Daoy (cell line): ENCODE results near the gene LRRC15. TPM values are rescaled to one million over a fixed set of nuclear protein-coding genes. Genes with fewer than 3 reads are reported as not detected.
A peak's percentile ranks its signal among the peaks of the same experiment; 100 is the strongest.

Source experiments
- DNase-seq: peaks from one replicate; pipeline ENCODE4 v3.0.0-alpha.2; 2015; ENCODE audit warnings: low read depth
- total RNA-seq: library from RNA; depleted of rRNA; stranded (reverse); fragments of >200 nt; shearing (Covaris generic); gene quantifications from 2 replicates; pipeline ENCODE4 v1.2.3, GENCODE V29; 2014

Gene LRRC15
- total RNA-seq, 1 experiment from 2014 or later = 2.9 TPM

GRCh38 chr3:194336601-194337355, 32.8 kb downstream of the LRRC15 start:
- no peak for DNase-seq

GRCh38 chr3:194333981-194334320, 35.6 kb downstream of the LRRC15 start:
- no peak for DNase-seq

- DNase-seq = peak; percentile 91
Measured at GRCh38 chr3:194333212-194333980, 36.1 kb downstream of the LRRC15 start.

- no peak for DNase-seq
Measured at GRCh38 chr3:194332858-194333211, 36.7 kb downstream of the LRRC15 start.

DNA sequence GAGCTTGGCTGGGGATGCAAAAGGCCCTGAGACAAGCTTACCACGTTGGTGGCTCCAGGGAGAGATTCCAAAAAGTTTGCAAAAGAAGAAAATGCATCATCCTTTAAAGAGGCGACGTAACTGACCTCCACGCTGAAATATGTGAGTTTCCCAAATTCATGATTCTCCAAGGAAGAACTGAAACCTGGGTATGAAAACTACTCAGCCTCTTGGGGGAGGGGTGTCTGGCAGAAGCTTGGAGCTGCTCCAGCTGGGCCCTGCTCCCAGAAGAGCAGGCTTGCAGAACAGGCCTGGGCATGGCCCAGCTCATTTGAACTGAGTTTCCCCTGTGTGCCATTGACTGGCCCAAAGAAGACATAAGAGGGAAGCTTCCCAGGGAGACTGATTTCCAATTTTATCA, 39.0 kb downstream of the LRRC15 start:
- DNase-seq = no peak

DNA sequence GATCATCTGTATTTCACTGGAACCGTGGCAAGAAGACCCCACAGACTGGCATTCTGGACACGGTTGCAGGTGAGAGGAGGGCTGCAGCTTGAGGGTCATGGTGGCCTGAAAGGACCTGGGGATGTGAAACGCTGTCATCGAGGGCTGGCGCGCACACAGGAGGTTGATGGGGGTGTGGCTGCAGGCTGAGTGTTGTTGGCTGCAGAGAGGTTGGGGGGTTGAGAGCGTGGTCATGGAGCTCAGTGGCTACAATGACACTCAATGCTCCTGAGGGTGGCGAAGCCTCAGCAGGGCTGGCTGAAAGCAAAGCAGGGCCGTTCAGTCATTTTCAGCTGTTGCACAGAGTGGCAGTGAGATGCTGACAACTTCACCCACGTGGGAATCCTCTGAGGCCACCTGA, 39.4 kb downstream of the LRRC15 start:
- DNase-seq = no peak

DNA sequence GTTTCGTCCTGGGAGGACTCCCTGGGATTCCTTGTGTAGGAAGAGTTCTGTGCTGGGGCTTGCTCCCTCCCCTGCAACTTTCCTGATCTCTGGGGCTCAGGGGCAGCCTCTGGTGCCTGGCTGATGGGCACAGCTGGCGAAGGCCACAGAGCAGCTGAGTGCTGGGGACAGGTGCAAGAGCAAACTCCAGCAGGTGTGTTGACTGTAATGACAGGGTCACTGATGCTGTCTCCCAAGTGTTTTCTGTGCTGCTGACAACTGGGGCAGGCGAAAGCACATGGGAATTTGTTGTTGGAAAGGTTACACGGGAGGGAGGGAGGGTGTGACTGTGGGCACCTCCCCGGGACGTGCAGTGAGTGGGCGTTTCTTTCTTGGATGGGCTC, 40.0 kb downstream of the LRRC15 start:
- no peak for DNase-seq

DNA sequence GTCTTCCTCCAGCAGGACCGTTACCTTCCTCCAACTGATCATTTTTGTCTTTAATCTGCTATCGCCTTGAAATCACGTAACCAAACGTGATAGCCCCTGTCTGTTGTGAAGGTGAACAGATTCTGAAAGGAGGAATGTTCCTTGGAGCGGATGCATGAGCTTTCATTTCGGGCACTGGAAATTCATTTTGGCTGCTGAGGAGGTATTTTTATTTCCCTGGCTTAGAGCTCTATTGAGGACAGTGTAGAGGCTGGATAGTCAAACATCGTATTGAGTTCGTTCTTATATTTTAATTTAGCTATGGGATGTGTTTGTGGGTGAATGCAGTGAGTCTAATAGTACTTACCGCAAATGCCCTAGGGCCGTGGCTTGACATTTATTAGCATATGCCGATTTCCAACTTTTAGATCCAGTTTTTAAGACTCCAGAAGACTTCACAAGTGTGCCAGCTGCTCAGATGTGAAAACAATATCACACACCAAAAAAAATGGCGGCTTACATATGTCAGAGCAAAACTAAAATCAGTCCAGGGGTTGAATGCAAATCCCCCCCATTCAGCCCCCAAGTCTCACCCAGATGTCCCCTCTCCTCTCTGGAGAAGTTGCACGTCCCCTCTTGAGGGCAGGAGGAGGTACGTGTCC, 40.5 kb downstream of the LRRC15 start:
- no peak for DNase-seq

GRCh38 chr3:194328053-194328657, 41.4 kb downstream of the LRRC15 start:
- DNase-seq = peak; percentile 47

- DNase-seq = no peak
Measured at GRCh38 chr3:194327218-194328052, 42.1 kb downstream of the LRRC15 start.

- DNase-seq = no peak
Measured at GRCh38 chr3:194326968-194327217, 42.6 kb downstream of the LRRC15 start.

DNA sequence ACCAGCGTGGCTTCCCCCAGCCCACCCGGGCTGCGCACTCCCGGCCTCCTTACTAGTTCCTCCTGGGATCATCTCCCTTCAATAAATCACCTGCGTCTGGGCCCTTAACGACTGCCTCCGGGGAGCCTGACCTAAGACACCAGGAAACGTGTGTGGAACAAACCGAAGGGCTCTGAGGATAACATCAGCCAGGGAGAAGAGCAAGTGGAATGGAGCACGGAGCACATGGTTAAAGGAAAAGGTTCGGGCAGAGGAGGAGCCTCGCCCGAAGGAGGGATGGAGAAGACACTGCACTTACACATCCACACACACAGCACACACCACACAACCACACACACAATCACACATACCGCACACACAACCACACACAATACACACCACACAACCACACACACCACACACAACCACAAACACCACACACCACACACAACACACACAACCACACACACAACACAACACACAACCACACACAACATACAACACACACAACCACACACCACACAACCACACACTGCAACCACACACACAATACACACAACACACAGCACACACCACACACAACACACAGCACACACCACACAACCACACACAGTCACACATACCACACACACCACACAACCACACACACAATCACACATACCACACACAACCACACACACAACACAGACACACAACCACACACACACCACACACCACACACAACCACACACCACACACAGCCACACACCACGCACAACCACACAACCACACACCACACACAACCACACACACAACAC, 43.2 kb downstream of the LRRC15 start:
- DNase-seq = no peak

GRCh38 chr3:194325424-194326153, 44.0 kb downstream of the LRRC15 start:
- DNase-seq = no peak

DNA sequence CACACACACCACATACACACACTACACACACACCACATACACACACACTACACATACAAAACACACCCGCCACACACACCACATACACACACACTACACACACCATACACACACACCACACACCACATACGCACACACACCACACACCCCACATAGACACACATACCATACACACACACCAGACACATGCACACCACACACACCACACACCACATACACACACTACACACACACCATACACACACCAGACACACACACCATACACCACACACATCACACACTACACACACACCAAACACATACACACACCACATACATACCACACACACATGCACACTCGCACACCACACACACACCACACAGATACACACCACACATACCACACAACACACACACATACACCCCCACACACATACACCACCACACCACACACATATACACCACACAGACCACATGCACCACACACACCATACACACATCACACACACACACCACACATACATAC, 44.7 kb downstream of the LRRC15 start:
- no peak for DNase-seq

- peak; percentile 40 for DNase-seq
Measured at GRCh38 chr3:194323785-194324735, 45.5 kb downstream of the LRRC15 start.

- peak; percentile 92 for DNase-seq
Measured at GRCh38 chr3:194322678-194323211, 46.8 kb downstream of the LRRC15 start.

DNA sequence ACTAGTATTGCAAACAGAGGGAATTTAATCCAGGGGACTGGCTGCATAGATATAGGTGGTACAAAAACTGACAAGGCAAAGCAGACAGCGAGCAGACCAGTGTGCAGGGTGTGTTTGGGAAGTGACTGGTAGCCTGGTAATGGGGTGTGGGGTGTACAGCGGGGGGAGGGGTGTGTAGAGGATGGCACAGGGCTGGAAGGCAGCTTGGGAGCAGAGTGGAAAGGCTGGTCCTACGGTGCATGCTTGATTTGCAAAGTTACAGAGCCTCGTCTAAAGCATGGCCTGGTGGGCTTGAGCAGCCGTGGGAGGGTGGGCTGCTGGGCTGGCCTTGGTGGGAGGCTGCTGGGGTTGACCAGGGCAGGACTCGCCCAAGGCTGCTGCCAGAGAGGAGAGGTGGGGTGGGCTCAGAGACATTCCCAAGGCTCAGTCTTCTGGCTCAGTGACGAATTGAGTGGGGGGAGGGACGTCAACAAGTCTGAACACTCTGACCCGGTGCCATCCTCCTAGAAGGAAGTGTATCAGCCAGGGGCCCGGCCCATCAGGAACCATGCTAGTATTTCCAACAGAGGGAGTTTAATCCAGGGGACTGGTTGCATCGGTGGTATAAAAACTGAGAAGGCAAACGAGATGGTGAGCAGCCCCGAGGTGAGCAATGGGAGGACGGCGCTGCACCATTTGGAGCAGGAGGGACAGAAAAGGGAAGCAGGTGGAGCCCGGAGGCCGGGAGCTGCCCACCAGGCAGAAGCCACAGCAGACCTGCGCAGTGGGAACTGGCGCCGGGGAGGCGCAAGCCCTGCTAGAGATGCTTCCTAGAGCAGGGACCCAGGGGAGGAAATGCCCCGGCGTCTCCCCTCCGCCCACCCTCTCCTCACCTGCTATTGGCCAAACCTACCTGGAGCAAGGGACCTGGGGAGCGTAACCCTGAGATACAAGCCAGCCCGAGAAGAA, 47.6 kb downstream of the LRRC15 start:
- DNase-seq = no peak
